Neutrophil (primary cell): Measurements from ENCODE around the gene ZNF689.
"Not testable (repeated sequence)": the region's sequence is repeated elsewhere in the genome, so short reads cannot be mapped to it uniquely, and the experiment has no call there.

Experiments used
- H3K27ac ChIP-seq: fragments of 200-600 bp; sonication (generic); 2 replicates; pipeline ENCODE4 v1.5.1; 2016; ENCODE audit warnings: mild to moderate bottlenecking, moderate library complexity
- H3K27me3 ChIP-seq: fragments of 200-600 bp; sonication (generic); 2 replicates; pipeline ENCODE4 v1.6.0; 2016; ENCODE audit warnings: mild to moderate bottlenecking
- H3K36me3 ChIP-seq: fragments of 200-600 bp; sonication (generic); 2 replicates; pipeline ENCODE4 v1.5.1; 2017
- H3K4me1 ChIP-seq, 2 experiments: fragments of 200-600 bp in 1 of 2; sonication (generic) in 1 of 2; 1 replicate in 1 of 2; 2 replicates in 1 of 2; pipeline versions ENCODE4 v1.5.1 to v1.6.1; 2013 to 2016; ENCODE audit warnings: low read depth in 1 of 2, low read length in 1 of 2, mild to moderate bottlenecking in 1 of 2, moderate library complexity in 1 of 2; ENCODE audit not compliant: control insufficient read depth in 1 of 2, insufficient read depth in 1 of 2
- H3K4me3 ChIP-seq, 2 experiments: fragments of 200-600 bp in 1 of 2; sonication (generic) in 1 of 2; 1 replicate in 1 of 2; 2 replicates in 1 of 2; pipeline ENCODE4 v1.5.1; 2013 to 2016; ENCODE audit warnings: low read depth in 1 of 2, low read length in 1 of 2, mild to moderate bottlenecking in 1 of 2, moderate library complexity in 1 of 2
- H3K9me3 ChIP-seq: fragments of 200-600 bp; sonication (generic); 2 replicates; pipeline ENCODE4 v1.5.1; 2016
- TF ChIP-seq, protein P1 (sequence below): fragments of 200-600 bp; sonication (generic); IDR thresholded peaks from 2 replicates; pipeline ENCODE4 v1.5.1; 2016; ENCODE audit warnings: antibody characterized with exemption

ZNF689 gene

DNA sequence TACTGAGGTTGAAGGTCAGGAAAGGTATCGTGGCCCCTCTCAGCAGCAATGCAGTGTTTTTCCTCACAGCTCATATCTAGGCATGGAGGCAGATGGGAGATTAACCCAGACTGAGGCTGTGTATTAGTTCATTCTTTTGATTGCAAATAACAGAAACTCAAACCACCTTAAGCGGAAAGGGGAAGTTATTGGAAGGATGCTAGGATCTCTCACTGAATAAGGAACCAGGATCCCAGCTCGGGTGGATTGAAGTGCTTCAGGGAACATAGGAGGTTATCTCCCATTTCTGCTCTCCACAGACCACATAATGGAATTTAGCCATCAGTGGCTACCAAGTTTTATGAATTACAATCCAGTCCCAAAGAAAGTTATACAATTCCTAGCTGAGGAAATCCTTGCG, 8.2 kb downstream of the ZNF689 start:
- TF ChIP-seq, protein P1, sequence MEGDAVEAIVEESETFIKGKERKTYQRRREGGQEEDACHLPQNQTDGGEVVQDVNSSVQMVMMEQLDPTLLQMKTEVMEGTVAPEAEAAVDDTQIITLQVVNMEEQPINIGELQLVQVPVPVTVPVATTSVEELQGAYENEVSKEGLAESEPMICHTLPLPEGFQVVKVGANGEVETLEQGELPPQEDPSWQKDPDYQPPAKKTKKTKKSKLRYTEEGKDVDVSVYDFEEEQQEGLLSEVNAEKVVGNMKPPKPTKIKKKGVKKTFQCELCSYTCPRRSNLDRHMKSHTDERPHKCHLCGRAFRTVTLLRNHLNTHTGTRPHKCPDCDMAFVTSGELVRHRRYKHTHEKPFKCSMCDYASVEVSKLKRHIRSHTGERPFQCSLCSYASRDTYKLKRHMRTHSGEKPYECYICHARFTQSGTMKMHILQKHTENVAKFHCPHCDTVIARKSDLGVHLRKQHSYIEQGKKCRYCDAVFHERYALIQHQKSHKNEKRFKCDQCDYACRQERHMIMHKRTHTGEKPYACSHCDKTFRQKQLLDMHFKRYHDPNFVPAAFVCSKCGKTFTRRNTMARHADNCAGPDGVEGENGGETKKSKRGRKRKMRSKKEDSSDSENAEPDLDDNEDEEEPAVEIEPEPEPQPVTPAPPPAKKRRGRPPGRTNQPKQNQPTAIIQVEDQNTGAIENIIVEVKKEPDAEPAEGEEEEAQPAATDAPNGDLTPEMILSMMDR: no peak
- no peaks in the 10 kb centered on the region for H3K9me3 ChIP-seq
- H3K36me3 ChIP-seq: peaks cover 18% of the 10 kb centered on the region
- H3K4me1 ChIP-seq: peaks cover 6 to 7% of the 10 kb centered on the region in 2 experiments
- no peaks in the 10 kb centered on the region for H3K27me3 ChIP-seq
- H3K4me3 ChIP-seq: no peak overlapping the region
- H3K27ac ChIP-seq: no peak overlapping the region

DNA sequence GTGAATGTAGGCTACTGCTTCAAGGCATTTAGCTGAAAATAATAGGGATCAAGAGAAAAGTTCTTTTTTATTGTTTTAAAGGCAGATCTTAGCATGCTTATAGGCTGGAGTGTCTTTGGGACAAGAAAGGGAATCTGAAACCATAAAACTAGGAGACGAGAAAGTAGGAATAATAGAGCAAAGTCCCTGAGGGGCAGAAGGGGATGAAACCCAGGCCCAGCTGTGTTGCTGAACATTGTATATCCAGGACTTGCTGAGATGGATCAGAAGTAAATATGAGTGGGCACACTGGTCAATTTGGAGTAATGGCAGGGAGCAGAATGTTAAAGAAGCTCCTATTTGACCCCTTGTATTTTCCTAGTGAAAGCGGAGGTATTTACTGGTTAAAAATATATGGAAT, 9.3 kb downstream of the ZNF689 start:
- TF ChIP-seq, protein P1: no peak
- peaks cover 6 to 7% of the 10 kb centered on the region in 2 experiments for H3K4me1 ChIP-seq
- H3K27me3 ChIP-seq: no peaks in the 10 kb centered on the region
- no peak overlapping the region for H3K27ac ChIP-seq
- peaks cover 18% of the 10 kb centered on the region for H3K36me3 ChIP-seq
- no peaks in the 10 kb centered on the region for H3K9me3 ChIP-seq
- H3K4me3 ChIP-seq: no peak overlapping the region

DNA sequence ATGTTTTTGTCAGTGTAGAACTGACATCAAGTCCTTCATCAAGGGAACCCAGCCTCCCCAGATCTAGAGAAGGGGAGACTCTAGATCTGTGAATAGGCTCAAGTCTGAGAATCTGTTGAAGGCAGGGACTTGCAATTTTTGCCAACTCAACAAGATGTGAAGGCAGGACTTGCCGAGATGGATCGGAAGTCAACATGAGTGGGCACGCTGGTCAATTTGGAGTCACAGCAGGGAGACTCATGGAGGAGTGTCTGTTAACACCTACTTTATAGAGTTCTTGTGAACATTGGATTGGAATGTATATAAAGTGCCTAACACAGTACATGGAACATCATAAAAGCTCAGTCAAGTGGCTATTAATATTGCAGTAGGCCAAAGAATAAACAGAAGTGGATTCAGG, 10.0 kb downstream of the ZNF689 start:
- peaks cover 3 to 4% of the 10 kb centered on the region in 2 experiments for H3K4me1 ChIP-seq
- H3K36me3 ChIP-seq: peaks cover 18% of the 10 kb centered on the region
- no peaks in the 10 kb centered on the region for H3K9me3 ChIP-seq
- H3K27ac ChIP-seq: no peak overlapping the region
- TF ChIP-seq, protein P1: no peak
- H3K4me3 ChIP-seq: no peak overlapping the region
- no peaks in the 10 kb centered on the region for H3K27me3 ChIP-seq

DNA sequence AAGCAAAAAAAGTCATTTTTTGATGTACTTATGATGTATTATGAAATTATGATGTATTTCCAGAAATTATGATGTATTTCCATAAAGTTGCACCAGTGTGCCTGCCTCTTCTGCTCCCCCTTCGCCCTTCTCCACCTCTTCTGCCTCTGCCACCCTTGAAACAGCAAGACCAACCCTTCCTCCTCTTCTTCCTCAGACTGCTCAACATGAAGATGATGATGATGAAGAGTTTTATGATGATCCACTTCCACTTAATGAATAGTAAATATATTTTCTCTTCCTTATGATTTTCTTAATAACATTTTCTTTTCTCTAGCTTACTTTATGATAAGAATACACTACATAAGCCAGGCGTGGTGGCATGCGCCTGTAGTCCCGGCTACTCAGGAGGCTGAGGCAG, 17.3 kb downstream of the ZNF689 start:
- no peak overlapping the region for H3K27ac ChIP-seq
- TF ChIP-seq, protein P1: no peak
- H3K9me3 ChIP-seq: no peaks in the 10 kb centered on the region

DNA sequence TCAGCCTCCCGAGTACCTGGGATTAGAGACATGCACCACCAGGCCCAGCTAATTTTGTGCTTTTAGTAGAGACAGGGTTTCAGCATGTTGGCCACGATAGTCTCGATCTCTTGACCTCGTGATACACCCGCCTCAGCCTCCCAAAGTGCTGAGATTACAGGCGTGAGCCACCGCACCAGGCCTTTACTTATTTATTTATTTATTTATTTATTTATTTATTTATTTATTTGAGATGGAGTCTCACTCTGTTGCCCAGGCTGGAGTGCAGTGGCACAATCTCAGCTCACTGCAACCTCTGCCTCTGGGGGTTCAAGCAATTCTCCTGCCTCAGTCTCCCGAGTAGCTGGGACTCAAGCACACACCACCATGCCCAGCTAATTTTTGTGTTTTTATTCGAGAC, 19.3 kb downstream of the ZNF689 start:
- H3K27me3 ChIP-seq, H3K9me3 ChIP-seq, H3K27ac ChIP-seq, H3K4me3 ChIP-seq, H3K36me3 ChIP-seq, H3K4me1 ChIP-seq: not testable (repeated sequence)

More for the DNA sequence above, 17.3 kb downstream of the ZNF689 start:
- H3K4me3 ChIP-seq: no peak overlapping the region
- H3K27me3 ChIP-seq: no peaks in the 10 kb centered on the region
- H3K36me3 ChIP-seq: no peaks in the 10 kb centered on the region
- H3K4me1 ChIP-seq: no peaks in the 10 kb centered on the region

DNA sequence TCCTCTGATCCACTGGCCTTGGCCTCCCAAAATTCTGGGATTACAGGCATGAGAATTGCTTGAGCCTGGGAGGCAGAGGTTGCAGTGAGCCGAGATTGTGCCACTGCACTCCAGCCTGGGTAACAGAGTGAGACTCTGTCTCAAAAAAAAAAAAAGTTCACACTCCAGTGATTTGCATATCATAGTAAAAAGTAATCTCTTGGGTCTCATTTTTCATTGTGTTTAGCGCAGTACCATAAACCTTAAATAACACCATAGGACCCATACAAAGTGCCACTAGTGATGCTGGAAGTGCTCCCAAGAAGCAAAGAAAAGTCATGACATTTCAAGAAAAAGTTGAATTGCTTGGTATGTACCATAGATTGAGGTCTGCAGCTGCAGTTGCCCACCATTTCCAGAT, 20.6 kb downstream of the ZNF689 start:
- H3K4me3 ChIP-seq, H3K36me3 ChIP-seq, H3K27me3 ChIP-seq, H3K9me3 ChIP-seq, H3K27ac ChIP-seq: not testable (repeated sequence)
- peaks cover 14 to 16% of the 10 kb centered on the region in 2 experiments for H3K4me1 ChIP-seq

DNA sequence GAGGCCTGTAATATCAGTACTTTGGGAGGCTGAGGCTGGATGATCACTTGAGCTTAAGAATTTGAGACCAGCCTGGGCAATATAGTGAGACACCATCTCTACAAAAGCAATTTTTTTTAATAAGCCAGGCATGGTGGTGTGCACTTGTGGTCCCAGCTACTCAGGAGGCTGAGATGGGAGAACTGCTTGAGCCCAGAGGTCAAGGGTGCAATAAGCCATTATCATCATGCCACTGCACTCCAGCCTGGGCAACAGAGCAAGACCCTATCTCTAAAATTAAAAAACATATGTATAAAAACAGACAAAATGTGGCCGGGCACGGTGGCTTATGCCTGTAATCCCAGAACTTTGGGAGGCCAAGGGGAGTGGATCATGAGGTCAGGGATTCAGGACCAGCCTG, 21.5 kb downstream of the ZNF689 start:
- Histone ChIP-seq H3K4me1 (peaks cover 14 to 16% of the 10 kb centered on the region in 2 experiments), H3K4me3 (no peak overlapping the region), H3K36me3 (no peaks in the 10 kb centered on the region), H3K27me3 (no peaks in the 10 kb centered on the region), H3K27ac (no peak overlapping the region), H3K9me3 (no peaks in the 10 kb centered on the region)
- TF ChIP-seq, protein P1: no peak
